ENCODE data around the gene NFAT5. TPM values are rescaled to one million over a fixed set of nuclear protein-coding genes. Genes with fewer than 3 reads are reported as not detected.
"Not testable (repeated sequence)": the region's sequence is repeated elsewhere in the genome, so short reads cannot be mapped to it uniquely, and the experiment has no call there.

Gene NFAT5
- total and polyA plus RNA-seq, 2 donors from 2014 or later, result 1.9 to 83.7 TPM

- Histone ChIP-seq H3K4me1 (ENCODE audit: control insufficient read depth in 2 of 3, insufficient read depth in 2 of 3, low read depth in 1 of 3, low read length in 3 of 3) (no peaks in the 10 kb centered on the region), H3K4me3 (ENCODE audit: low read length in 3 of 3) (no peak overlapping the region), H3K36me3 (ENCODE audit: control insufficient read depth in 2 of 3, insufficient read depth in 3 of 3, low read length in 3 of 3) (no peaks in the 10 kb centered on the region), H3K9me3 (ENCODE audit: control insufficient read depth in 2 of 3, insufficient read depth in 1 of 3, low read length in 3 of 3) (no peaks in the 10 kb centered on the region), H3K27ac (ENCODE audit: low read depth in 2 of 2, low read length in 2 of 2) (no peak overlapping the region), H3K9ac (ENCODE audit: low read length in 3 of 3) (no peak overlapping the region), H3K27me3 (ENCODE audit: control insufficient read depth, insufficient read depth, low read length) (no peaks in the 10 kb centered on the region)
- no peak for TF ChIP-seq CTCF (IDR thresholded peaks at IDR 0.05; ENCODE audit: borderline replicate concordance, extremely low read depth, insufficient read depth)
- intact Hi-C loops (cut with DNase I), result no loop called here
- FAIRE-seq, result no peak
- DNase-seq, result no peak
These were observed 28.1 kb upstream of the NFAT5 start for GRCh38 chr16:69537706-69538080.

- FAIRE-seq (no peak), DNase-seq (no peak)
- Histone ChIP-seq H3K9ac (ENCODE audit: low read length in 3 of 3) (no peak overlapping the region), H3K27me3 (ENCODE audit: control insufficient read depth, insufficient read depth, low read length) (no peaks in the 10 kb centered on the region), H3K4me3 (ENCODE audit: low read length in 3 of 3) (no peak overlapping the region), H3K36me3 (ENCODE audit: control insufficient read depth in 2 of 3, insufficient read depth in 3 of 3, low read length in 3 of 3) (no peaks in the 10 kb centered on the region), H3K9me3 (ENCODE audit: control insufficient read depth in 2 of 3, insufficient read depth in 1 of 3, low read length in 3 of 3) (no peaks in the 10 kb centered on the region), H3K27ac (ENCODE audit: low read depth in 2 of 2, low read length in 2 of 2) (no peak overlapping the region), H3K4me1 (ENCODE audit: control insufficient read depth in 2 of 3, insufficient read depth in 2 of 3, low read depth in 1 of 3, low read length in 3 of 3) (no peaks in the 10 kb centered on the region)
- intact Hi-C loops (cut with DNase I), result no loop called here
- no peak for TF ChIP-seq CTCF (IDR thresholded peaks at IDR 0.05; ENCODE audit: borderline replicate concordance, extremely low read depth, insufficient read depth)
These were observed 27.0 kb upstream of the NFAT5 start for GRCh38 chr16:69538808-69539207.

GRCh38 chr16:69542974-69543373 is 22.8 kb upstream of the NFAT5 start:
- no peaks in the 10 kb centered on the region for H3K9me3 ChIP-seq (ENCODE audit: control insufficient read depth in 2 of 3, insufficient read depth in 1 of 3, low read length in 3 of 3)
- DNase-seq (no peak), FAIRE-seq (no peak)
- no peaks in the 10 kb centered on the region for H3K36me3 ChIP-seq (ENCODE audit: control insufficient read depth in 2 of 3, insufficient read depth in 3 of 3, low read length in 3 of 3)
- H3K27me3 ChIP-seq (ENCODE audit: control insufficient read depth, insufficient read depth, low read length), result no peaks in the 10 kb centered on the region
- no peaks in the 10 kb centered on the region for H3K4me1 ChIP-seq (ENCODE audit: control insufficient read depth in 2 of 3, insufficient read depth in 2 of 3, low read depth in 1 of 3, low read length in 3 of 3)
- TF ChIP-seq CTCF (IDR thresholded peaks at IDR 0.05; ENCODE audit: borderline replicate concordance, extremely low read depth, insufficient read depth), result no peak
- no peak overlapping the region for H3K9ac ChIP-seq (ENCODE audit: low read length in 3 of 3)
- intact Hi-C loops (cut with DNase I), result no loop called here
- no peak overlapping the region for H3K27ac ChIP-seq (ENCODE audit: low read depth in 2 of 2, low read length in 2 of 2)
- no peak overlapping the region for H3K4me3 ChIP-seq (ENCODE audit: low read length in 3 of 3)

GRCh38 chr16:69544088-69544487 is 21.7 kb upstream of the NFAT5 start:
- Histone ChIP-seq H3K27me3 (ENCODE audit: control insufficient read depth, insufficient read depth, low read length) (no peaks in the 10 kb centered on the region), H3K9ac (ENCODE audit: low read length in 3 of 3) (no peak overlapping the region), H3K4me1 (ENCODE audit: control insufficient read depth in 2 of 3, insufficient read depth in 2 of 3, low read depth in 1 of 3, low read length in 3 of 3) (no peaks in the 10 kb centered on the region), H3K4me3 (ENCODE audit: low read length in 3 of 3) (no peak overlapping the region), H3K36me3 (ENCODE audit: control insufficient read depth in 2 of 3, insufficient read depth in 3 of 3, low read length in 3 of 3) (no peaks in the 10 kb centered on the region), H3K27ac (ENCODE audit: low read depth in 2 of 2, low read length in 2 of 2) (no peak overlapping the region), H3K9me3 (ENCODE audit: control insufficient read depth in 2 of 3, insufficient read depth in 1 of 3, low read length in 3 of 3) (no peaks in the 10 kb centered on the region)
- no peak for FAIRE-seq
- intact Hi-C loops (cut with DNase I), result no loop called here
- TF ChIP-seq CTCF (IDR thresholded peaks at IDR 0.05; ENCODE audit: borderline replicate concordance, extremely low read depth, insufficient read depth), result no peak
- DNase-seq, result no peak

DNA sequence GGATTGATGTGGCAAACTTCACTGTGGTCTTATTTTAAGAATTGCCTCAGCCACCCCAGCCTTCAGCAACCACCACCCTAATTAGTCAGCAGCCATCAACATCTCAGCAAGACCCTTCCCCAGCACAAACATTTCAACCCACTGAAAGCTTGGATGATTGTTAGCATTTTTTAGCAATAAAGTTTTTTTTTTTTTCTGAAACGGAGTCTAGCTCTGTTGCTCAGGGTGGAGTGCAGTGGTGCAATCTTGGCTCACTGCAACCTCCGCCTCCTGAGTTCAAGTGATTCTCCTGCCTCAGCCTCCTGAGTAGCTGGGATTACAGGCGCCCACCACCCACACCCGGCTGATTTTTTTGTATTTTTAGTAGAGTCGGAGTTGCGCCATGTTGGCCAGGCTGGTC is 19.1 kb upstream of the NFAT5 start:
- H3K9ac ChIP-seq (ENCODE audit: low read length in 3 of 3); H3K27ac ChIP-seq (ENCODE audit: low read depth in 2 of 2, low read length in 2 of 2); H3K4me3 ChIP-seq (ENCODE audit: low read length in 3 of 3); H3K27me3 ChIP-seq (ENCODE audit: control insufficient read depth, insufficient read depth, low read length); H3K9me3 ChIP-seq (ENCODE audit: control insufficient read depth in 2 of 3, insufficient read depth in 1 of 3, low read length in 3 of 3); H3K4me1 ChIP-seq (ENCODE audit: control insufficient read depth in 2 of 3, insufficient read depth in 2 of 3, low read depth in 1 of 3, low read length in 3 of 3); intact Hi-C loops (cut with DNase I); DNase-seq; H3K36me3 ChIP-seq (ENCODE audit: control insufficient read depth in 2 of 3, insufficient read depth in 3 of 3, low read length in 3 of 3); FAIRE-seq: not testable (repeated sequence)

All from kidney (tissue), 14 donors.